ENCODE data around the gene KCNMA1.

DNA sequence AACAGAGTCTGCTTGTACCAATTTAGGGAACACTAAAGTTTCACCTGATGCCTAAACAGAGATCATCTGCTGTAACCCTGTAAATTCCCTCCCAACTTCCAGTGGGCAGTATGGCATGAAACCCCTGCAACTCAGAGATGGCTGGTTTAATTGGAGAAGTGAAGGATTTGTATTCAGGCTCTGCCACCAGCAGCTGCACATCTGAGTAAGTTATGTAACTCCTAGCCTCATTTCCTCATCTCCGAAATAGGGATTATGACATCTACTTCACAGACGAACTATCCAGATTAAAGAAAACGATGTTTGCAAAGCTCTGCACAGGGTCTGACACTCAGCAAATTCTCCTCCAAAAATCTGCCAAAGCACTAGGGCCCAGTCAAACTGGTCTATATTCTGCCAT is 493.0 kb downstream of the KCNMA1 start:
- TF ChIP-seq, protein P1, sequence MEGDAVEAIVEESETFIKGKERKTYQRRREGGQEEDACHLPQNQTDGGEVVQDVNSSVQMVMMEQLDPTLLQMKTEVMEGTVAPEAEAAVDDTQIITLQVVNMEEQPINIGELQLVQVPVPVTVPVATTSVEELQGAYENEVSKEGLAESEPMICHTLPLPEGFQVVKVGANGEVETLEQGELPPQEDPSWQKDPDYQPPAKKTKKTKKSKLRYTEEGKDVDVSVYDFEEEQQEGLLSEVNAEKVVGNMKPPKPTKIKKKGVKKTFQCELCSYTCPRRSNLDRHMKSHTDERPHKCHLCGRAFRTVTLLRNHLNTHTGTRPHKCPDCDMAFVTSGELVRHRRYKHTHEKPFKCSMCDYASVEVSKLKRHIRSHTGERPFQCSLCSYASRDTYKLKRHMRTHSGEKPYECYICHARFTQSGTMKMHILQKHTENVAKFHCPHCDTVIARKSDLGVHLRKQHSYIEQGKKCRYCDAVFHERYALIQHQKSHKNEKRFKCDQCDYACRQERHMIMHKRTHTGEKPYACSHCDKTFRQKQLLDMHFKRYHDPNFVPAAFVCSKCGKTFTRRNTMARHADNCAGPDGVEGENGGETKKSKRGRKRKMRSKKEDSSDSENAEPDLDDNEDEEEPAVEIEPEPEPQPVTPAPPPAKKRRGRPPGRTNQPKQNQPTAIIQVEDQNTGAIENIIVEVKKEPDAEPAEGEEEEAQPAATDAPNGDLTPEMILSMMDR (IDR thresholded peaks at IDR 0.05 in 2 of 3, conservative IDR thresholded peaks at IDR 0.05 in 1 of 3; ENCODE audit: borderline replicate concordance in 1 of 3, insufficient read depth in 1 of 3, low read depth in 2 of 3, low read length in 2 of 3), result no peak
- TF ChIP-seq EZH2 (IDR thresholded peaks at IDR 0.05) (no peak), RAD21 (IDR thresholded peaks at IDR 0.05; ENCODE audit: low read depth) (no peak), CEBPB (IDR thresholded peaks at IDR 0.05; ENCODE audit: low read depth) (no peak), ELF1 (IDR thresholded peaks at IDR 0.05; ENCODE audit: borderline replicate concordance, low read depth) (no peak), ZFX (IDR thresholded peaks at IDR 0.05) (no peak), JUND (IDR thresholded peaks at IDR 0.05) (no peak), EZH2phosphoT487 (IDR thresholded peaks at IDR 0.05; ENCODE audit: borderline replicate concordance) (no peak), SIN3A (IDR thresholded peaks at IDR 0.05; ENCODE audit: low read depth) (no peak), POLR2A (IDR thresholded peaks at IDR 0.05; ENCODE audit: borderline replicate concordance, extremely low read depth, insufficient read depth, insufficient read length) (no peak), SRF (IDR thresholded peaks at IDR 0.05; ENCODE audit: low read depth) (no peak)

Data from HCT116 (cell line).